HEK293 (cell line): Measurements from ENCODE around the gene PRKCA.

ENCODE experiments used
- CTCF ChIA-PET: fragments of 350-600 bp; formaldehyde crosslinking; extraction: SDS; loops from one replicate; lab custom pipeline; 2021; ENCODE audit warnings: antibody characterized with exemption; lab: Yijun Ruan, JAX
- POLR2A ChIA-PET: fragments of 300-600 bp; formaldehyde crosslinking; extraction: SDS; loops from one replicate; lab custom pipeline; 2020; ENCODE audit warnings: antibody characterized with exemption, inconsistent platforms; lab: Yijun Ruan, JAX
- H3K27ac ChIP-seq: fragments of 200-500 bp; sonication (Bioruptor generic); 2 replicates; pipeline ENCODE4 v1.5.1; 2014; ENCODE audit warnings: low read depth, low read length, control low read depth, inconsistent platforms; ENCODE audit errors: extremely low read depth
- H3K36me3 ChIP-seq, 2 experiments: fragments of 200-500 bp in 1 of 2; sonication (Bioruptor generic) in 1 of 2; 1 replicate in 1 of 2; 2 replicates in 1 of 2; pipeline ENCODE4 v1.5.1; 2014 to 2017; ENCODE audit warnings: inconsistent platforms in 2 of 2, low read length in 2 of 2; ENCODE audit not compliant: control insufficient read depth in 2 of 2, insufficient read depth in 1 of 2
- H3K4me1 ChIP-seq: fragments of 200-500 bp; sonication (Bioruptor generic); 2 replicates; pipeline ENCODE4 v1.5.1; 2014; ENCODE audit warnings: mild to moderate bottlenecking, low read length, inconsistent platforms; ENCODE audit not compliant: control insufficient read depth, insufficient read depth
- H3K4me3 ChIP-seq: 2 replicates; pipeline ENCODE4 v1.5.1; 2011; ENCODE audit warnings: low read depth, mild to moderate bottlenecking, control low read depth, low read length, moderate library complexity
- H3K9me3 ChIP-seq: fragments of 200-500 bp; sonication (Bioruptor generic); 2 replicates; pipeline ENCODE4 v1.5.1; 2014; ENCODE audit warnings: low read depth, low read length, inconsistent platforms; ENCODE audit not compliant: control insufficient read depth, insufficient read depth
- ZBTB20 ChIP-seq: fragments of 450-650 bp; formaldehyde crosslinking; IDR thresholded peaks from 2 replicates; pipeline ENCODE4 v1.5.1; 2016; ENCODE audit warnings: missing biosample characterization, missing genetic modification characterization
- ZEB2 ChIP-seq: fragments of 450-650 bp; formaldehyde crosslinking; IDR thresholded peaks from 2 replicates; pipeline ENCODE4 v1.5.1; 2016; ENCODE audit warnings: missing biosample characterization, missing genetic modification characterization
- ZFP41 ChIP-seq: fragments of 450-650 bp; formaldehyde crosslinking; IDR thresholded peaks from 2 replicates; pipeline ENCODE4 v1.5.1; 2016; ENCODE audit warnings: missing biosample characterization, missing genetic modification characterization, borderline replicate concordance
- ZNF140 ChIP-seq: fragments of 450-650 bp; formaldehyde crosslinking; IDR thresholded peaks from 2 replicates; pipeline ENCODE4 v1.5.1; 2016; ENCODE audit warnings: missing biosample characterization, missing genetic modification characterization
- ZNF169 ChIP-seq: fragments of 450-650 bp; formaldehyde crosslinking; IDR thresholded peaks from 2 replicates; pipeline ENCODE4 v1.5.1; 2016; ENCODE audit warnings: missing biosample characterization, missing genetic modification characterization
- ZNF184 ChIP-seq: fragments of 450-650 bp; IDR thresholded peaks from 2 replicates; pipeline ENCODE4 v1.5.1; 2018; ENCODE audit warnings: missing biosample characterization, mild to moderate bottlenecking, missing genetic modification characterization
- ZNF335 ChIP-seq: fragments of 450-650 bp; formaldehyde crosslinking; conservative IDR thresholded peaks from 2 replicates; pipeline ENCODE4 v1.5.1; 2016; ENCODE audit warnings: missing biosample characterization, missing genetic modification characterization
- ZNF391 ChIP-seq: fragments of 450-650 bp; formaldehyde crosslinking; IDR thresholded peaks from 2 replicates; pipeline ENCODE4 v1.5.1; 2016; ENCODE audit warnings: low read depth, missing biosample characterization, missing genetic modification characterization, borderline replicate concordance
- ZNF416 ChIP-seq: fragments of 450-650 bp; formaldehyde crosslinking; IDR thresholded peaks from 2 replicates; pipeline ENCODE4 v1.5.1; 2016; ENCODE audit warnings: missing biosample characterization, missing genetic modification characterization
- ZNF501 ChIP-seq: fragments of 450-650 bp; formaldehyde crosslinking; IDR thresholded peaks from 2 replicates; pipeline ENCODE4 v1.5.1; 2016; ENCODE audit warnings: missing biosample characterization, missing genetic modification characterization
- ZNF521 ChIP-seq: fragments of 450-650 bp; formaldehyde crosslinking; IDR thresholded peaks from 2 replicates; pipeline ENCODE4 v1.5.1; 2017; ENCODE audit warnings: missing biosample characterization, mild to moderate bottlenecking, missing genetic modification characterization
- ZNF544 ChIP-seq: fragments of 450-650 bp; formaldehyde crosslinking; IDR thresholded peaks from 2 replicates; pipeline ENCODE4 v1.5.0; 2017; ENCODE audit warnings: missing biosample characterization, missing genetic modification characterization
- ZNF548 ChIP-seq: fragments of 450-650 bp; formaldehyde crosslinking; IDR thresholded peaks from 2 replicates; pipeline ENCODE4 v1.5.1; 2016; ENCODE audit warnings: missing biosample characterization, missing genetic modification characterization
- ZNF561 ChIP-seq: fragments of 450-650 bp; IDR thresholded peaks from 2 replicates; pipeline ENCODE4 v1.5.1; 2018; ENCODE audit warnings: missing biosample characterization, missing genetic modification characterization, borderline replicate concordance
- ZNF626 ChIP-seq: fragments of 450-650 bp; sonication (Bioruptor Pico); formaldehyde crosslinking; IDR thresholded peaks from 2 replicates; pipeline ENCODE4 v1.5.1; 2018; ENCODE audit warnings: missing biosample characterization, missing genetic modification characterization, inconsistent platforms
- ZNF664 ChIP-seq: fragments of 450-650 bp; formaldehyde crosslinking; IDR thresholded peaks from 2 replicates; pipeline ENCODE4 v1.5.1; 2016; ENCODE audit warnings: missing biosample characterization, missing genetic modification characterization
- ZNF768 ChIP-seq: fragments of 450-650 bp; formaldehyde crosslinking; IDR thresholded peaks from 2 replicates; pipeline ENCODE4 v1.5.1; 2018; ENCODE audit warnings: missing biosample characterization, mild to moderate bottlenecking, missing genetic modification characterization
- ZNF792 ChIP-seq: fragments of 450-650 bp; formaldehyde crosslinking; IDR thresholded peaks from 2 replicates; pipeline ENCODE4 v1.5.1; 2016; ENCODE audit warnings: missing biosample characterization, missing genetic modification characterization
- ZNF837 ChIP-seq: fragments of 450-650 bp; formaldehyde crosslinking; IDR thresholded peaks from 2 replicates; pipeline ENCODE4 v1.5.1; 2016; ENCODE audit warnings: missing biosample characterization, missing genetic modification characterization
- TF ChIP-seq, protein P1 (sequence below): fragments of 450-650 bp; formaldehyde crosslinking; IDR thresholded peaks from 2 replicates; pipeline ENCODE4 v1.5.1; 2016; ENCODE audit warnings: missing biosample characterization, missing genetic modification characterization
- TF ChIP-seq, protein P2 (sequence below): fragments of 450-650 bp; formaldehyde crosslinking; IDR thresholded peaks from 2 replicates; pipeline ENCODE4 v1.5.1; 2016; ENCODE audit warnings: missing biosample characterization, missing genetic modification characterization
- TF ChIP-seq, protein P3 (sequence below): fragments of 450-650 bp; formaldehyde crosslinking; IDR thresholded peaks from 2 replicates; pipeline ENCODE4 v1.5.1; 2016; ENCODE audit warnings: missing biosample characterization, missing genetic modification characterization, borderline replicate concordance
- TF ChIP-seq, protein P4 (sequence below): fragments of 450-650 bp; formaldehyde crosslinking; optimal IDR thresholded peaks from 2 replicates; pipeline ENCODE3; 2016; ENCODE audit warnings: missing biosample characterization, mild to moderate bottlenecking, missing genetic modification characterization
- TF ChIP-seq, protein P5 (sequence below): fragments of 450-650 bp; formaldehyde crosslinking; IDR thresholded peaks from 2 replicates; pipeline ENCODE4 v1.5.1; 2016; ENCODE audit warnings: missing biosample characterization, missing genetic modification characterization
- TF ChIP-seq, protein P6 (sequence below): fragments of 450-650 bp; formaldehyde crosslinking; IDR thresholded peaks from 2 replicates; pipeline ENCODE4 v1.5.1; 2017; ENCODE audit warnings: missing biosample characterization, mild to moderate bottlenecking, missing genetic modification characterization, moderate library complexity

The PRKCA gene

DNA sequence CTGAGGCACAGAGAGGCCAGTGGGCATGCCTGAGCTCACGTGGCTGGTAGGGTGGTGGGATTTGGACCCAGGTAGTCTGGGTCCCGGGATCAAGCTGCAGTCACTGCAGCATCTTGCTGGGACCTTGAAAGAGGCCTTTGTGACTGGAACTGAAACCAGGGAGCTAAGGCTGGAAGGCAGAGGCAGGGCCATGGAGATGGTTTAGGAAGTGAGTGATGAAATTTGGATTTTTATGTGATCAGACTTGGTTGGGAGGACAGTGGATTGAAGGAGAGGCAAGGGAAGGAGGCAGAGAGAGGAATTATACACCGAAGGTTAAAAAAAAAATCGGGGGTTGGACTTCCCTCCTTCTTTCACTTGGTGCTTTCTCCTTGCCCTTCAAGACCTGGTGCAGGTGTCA is 277.1 kb downstream of the PRKCA start (continued):
- TF ChIP-seq ZNF416 (tag by site-specific recombination): no peak
- TF ChIP-seq, protein P1, sequence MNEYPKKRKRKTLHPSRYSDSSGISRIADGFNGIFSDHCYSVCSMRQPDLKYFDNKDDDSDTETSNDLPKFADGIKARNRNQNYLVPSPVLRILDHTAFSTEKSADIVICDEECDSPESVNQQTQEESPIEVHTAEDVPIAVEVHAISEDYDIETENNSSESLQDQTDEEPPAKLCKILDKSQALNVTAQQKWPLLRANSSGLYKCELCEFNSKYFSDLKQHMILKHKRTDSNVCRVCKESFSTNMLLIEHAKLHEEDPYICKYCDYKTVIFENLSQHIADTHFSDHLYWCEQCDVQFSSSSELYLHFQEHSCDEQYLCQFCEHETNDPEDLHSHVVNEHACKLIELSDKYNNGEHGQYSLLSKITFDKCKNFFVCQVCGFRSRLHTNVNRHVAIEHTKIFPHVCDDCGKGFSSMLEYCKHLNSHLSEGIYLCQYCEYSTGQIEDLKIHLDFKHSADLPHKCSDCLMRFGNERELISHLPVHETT (tag by site-specific recombination): no peak
- TF ChIP-seq, protein P2, sequence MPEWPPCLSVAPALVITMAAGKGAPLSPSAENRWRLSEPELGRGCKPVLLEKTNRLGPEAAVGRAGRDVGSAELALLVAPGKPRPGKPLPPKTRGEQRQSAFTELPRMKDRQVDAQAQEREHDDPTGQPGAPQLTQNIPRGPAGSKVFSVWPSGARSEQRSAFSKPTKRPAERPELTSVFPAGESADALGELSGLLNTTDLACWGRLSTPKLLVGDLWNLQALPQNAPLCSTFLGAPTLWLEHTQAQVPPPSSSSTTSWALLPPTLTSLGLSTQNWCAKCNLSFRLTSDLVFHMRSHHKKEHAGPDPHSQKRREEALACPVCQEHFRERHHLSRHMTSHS (tag by site-specific recombination): no peak
- no peak for TF ChIP-seq ZNF501
- no peak for TF ChIP-seq ZNF521
- TF ChIP-seq ZNF335 (tag by site-specific recombination): 0 out of 2 replicates have a peak, but pooled peaks have one; percentile 18
- TF ChIP-seq ZNF792 (tag by site-specific recombination): no peak
- no peak for TF ChIP-seq ZNF837 (tag by site-specific recombination)

DNA sequence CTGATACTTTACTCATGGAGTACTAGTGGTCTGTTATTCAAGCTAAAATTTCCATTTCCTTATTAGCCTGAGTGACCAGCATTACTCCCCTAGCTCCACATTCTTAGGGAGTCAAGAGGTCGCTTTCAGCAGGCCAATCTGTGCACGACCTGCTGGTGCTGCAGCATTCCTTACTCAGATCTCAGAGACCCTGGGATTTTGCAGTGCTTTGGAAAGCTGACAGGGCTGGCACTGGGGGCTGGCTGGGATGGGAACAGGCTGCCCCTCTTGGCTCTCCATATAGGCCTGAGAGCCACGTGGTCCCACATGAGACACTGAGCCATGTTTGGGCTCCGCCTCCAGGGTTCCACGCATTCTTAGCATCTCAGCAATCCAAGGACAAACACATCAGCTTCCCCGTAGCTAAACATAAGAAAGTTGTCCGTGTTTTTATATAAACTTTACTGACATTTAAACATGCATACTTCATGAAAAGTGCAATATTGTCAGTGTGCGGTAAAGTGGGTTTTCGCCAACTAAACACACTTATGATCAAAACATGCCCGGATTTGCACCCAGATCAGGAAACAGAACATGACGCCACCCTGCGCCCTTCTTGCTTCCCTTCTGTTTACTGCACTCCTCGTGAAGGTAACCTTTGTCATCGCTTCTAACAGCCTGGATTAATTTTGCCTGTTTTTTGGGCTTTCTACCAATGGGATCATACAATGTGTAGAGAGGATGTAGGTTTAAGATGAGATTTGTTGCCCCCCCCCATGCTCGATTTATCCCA is 278.0 kb downstream of the PRKCA start:
- H3K36me3 ChIP-seq: no peaks in the 10 kb centered on the region
- TF ChIP-seq, protein P3, sequence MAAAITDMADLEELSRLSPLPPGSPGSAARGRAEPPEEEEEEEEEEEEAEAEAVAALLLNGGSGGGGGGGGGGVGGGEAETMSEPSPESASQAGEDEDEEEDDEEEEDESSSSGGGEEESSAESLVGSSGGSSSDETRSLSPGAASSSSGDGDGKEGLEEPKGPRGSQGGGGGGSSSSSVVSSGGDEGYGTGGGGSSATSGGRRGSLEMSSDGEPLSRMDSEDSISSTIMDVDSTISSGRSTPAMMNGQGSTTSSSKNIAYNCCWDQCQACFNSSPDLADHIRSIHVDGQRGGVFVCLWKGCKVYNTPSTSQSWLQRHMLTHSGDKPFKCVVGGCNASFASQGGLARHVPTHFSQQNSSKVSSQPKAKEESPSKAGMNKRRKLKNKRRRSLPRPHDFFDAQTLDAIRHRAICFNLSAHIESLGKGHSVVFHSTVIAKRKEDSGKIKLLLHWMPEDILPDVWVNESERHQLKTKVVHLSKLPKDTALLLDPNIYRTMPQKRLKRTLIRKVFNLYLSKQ (tag by site-specific recombination): no peak
- no peak for TF ChIP-seq ZNF626
- no peak for TF ChIP-seq ZBTB20 (tag by site-specific recombination)
- no peak for TF ChIP-seq ZFP41 (tag by site-specific recombination)
- TF ChIP-seq, protein P4, sequence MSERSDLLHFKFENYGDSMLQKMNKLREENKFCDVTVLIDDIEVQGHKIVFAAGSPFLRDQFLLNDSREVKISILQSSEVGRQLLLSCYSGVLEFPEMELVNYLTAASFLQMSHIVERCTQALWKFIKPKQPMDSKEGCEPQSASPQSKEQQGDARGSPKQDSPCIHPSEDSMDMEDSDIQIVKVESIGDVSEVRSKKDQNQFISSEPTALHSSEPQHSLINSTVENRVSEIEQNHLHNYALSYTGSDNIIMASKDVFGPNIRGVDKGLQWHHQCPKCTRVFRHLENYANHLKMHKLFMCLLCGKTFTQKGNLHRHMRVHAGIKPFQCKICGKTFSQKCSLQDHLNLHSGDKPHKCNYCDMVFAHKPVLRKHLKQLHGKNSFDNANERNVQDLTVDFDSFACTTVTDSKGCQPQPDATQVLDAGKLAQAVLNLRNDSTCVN (tag by site-specific recombination): no peak
- TF ChIP-seq, all 188 proteins: peak for 0
- Histone ChIP-seq H3K4me1 (peaks cover 18% of the 10 kb centered on the region), H3K9me3 (no peaks in the 10 kb centered on the region; the same call in 1 of the 2 replicates), H3K4me3 (no peak overlapping the region), H3K27ac (peak overlapping the region; percentile 40; the same call in 1 of the 2 replicates)
- POLR2A ChIA-PET: interaction anchor here (0.8 kb wide), 1 partner anchor 10 kb away, joined by 4 read pairs; no protein-coding TSS in a partner anchor
- CTCF ChIA-PET: interaction anchor here (0.5 to 1.2 kb wide), 5 partner anchors 12 to 290 kb away, joined by 3 to 4 read pairs (median 4); no protein-coding TSS in a partner anchor

DNA sequence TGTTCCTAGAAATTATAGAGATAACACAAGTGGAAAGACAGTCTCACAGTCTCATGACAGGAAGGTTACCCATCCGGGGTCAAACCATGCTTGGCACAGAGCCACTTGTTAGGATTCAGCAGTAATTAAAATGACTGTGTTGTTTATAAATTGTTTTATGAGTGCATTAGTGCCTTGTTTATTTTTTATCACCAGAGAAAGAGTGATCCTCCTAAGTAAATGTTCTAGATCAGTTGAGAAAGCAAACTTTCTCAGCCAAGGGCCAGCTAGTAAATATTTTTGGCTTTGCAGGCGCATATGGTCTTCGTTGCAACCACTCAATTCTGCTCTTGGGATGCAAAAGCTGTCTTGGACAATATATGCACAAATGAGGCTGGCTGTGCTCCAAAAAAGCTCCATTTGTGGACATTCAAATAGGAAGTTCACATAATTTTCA is 278.6 kb downstream of the PRKCA start:
- Histone ChIP-seq H3K4me1 (peaks cover 18% of the 10 kb centered on the region), H3K27ac (peak overlapping the region; percentile 40; the same call in 1 of the 2 replicates), H3K4me3 (no peak overlapping the region), H3K36me3 (no peaks in the 10 kb centered on the region), H3K9me3 (no peaks in the 10 kb centered on the region; the same call in 1 of the 2 replicates)
- ChIA-PET POLR2A (no interaction called here), CTCF (interaction anchor here (0.8 kb wide), 1 partner anchor 52 kb away, joined by 3 read pairs; no protein-coding TSS in a partner anchor)
- 0 out of 2 replicates have a peak, but pooled peaks have one; percentile 31 for TF ChIP-seq ZEB2 (tag by site-specific recombination)
- TF ChIP-seq ZNF768 (tag by site-specific recombination): no peak
- TF ChIP-seq ZNF140 (tag by site-specific recombination): no peak
- peak; percentile 78 for TF ChIP-seq ZNF184 (tag by site-specific recombination)
- no peak for TF ChIP-seq ZNF391 (tag by site-specific recombination)
- no peak for TF ChIP-seq ZNF792 (tag by site-specific recombination)
- TF ChIP-seq, protein P5, sequence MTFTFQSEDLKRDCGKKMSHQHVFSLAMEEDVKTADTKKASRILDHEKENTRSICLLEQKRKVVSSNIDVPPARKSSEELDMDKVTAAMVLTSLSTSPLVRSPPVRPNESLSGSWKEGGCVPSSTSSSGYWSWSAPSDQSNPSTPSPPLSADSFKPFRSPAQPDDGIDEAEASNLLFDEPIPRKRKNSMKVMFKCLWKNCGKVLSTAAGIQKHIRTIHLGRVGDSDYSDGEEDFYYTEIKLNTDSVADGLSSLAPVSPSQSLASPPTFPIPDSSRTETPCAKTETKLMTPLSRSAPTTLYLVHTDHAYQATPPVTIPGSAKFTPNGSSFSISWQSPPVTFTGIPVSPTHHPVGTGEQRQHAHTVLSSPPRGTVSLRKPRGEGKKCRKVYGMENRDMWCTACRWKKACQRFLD (tag by site-specific recombination): no peak
- TF ChIP-seq, protein P6, sequence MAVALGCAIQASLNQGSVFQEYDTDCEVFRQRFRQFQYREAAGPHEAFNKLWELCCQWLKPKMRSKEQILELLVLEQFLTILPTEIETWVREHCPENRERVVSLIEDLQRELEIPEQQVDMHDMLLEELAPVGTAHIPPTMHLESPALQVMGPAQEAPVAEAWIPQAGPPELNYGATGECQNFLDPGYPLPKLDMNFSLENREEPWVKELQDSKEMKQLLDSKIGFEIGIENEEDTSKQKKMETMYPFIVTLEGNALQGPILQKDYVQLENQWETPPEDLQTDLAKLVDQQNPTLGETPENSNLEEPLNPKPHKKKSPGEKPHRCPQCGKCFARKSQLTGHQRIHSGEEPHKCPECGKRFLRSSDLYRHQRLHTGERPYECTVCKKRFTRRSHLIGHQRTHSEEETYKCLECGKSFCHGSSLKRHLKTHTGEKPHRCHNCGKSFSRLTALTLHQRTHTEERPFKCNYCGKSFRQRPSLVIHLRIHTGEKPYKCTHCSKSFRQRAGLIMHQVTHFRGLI (tag by site-specific recombination): no peak
- TF ChIP-seq ZNF548 (tag by site-specific recombination): no peak
- TF ChIP-seq ZNF561 (tag by site-specific recombination): peak; percentile 63; the same call in 1 of the 2 replicates
- TF ChIP-seq ZNF169 (tag by site-specific recombination): no peak
- no peak for TF ChIP-seq ZNF544 (tag by site-specific recombination)
- no peak for TF ChIP-seq ZNF664 (tag by site-specific recombination)
